GM10248 (cell line): ENCODE results near the gene CHD5.

Experiments
- CTCF ChIA-PET: fragments of 300-600 bp; sonication (Branson Sonifier 250); formaldehyde crosslinking; extraction: SDS; loops from one replicate; lab custom pipeline; 2021; ENCODE audit warnings: antibody characterized with exemption; lab: Yijun Ruan, JAX
- POLR2A ChIA-PET: fragments of 350-650 bp; sonication (Branson Sonifier 250); formaldehyde crosslinking; extraction: SDS; loops from one replicate; lab custom pipeline; 2020; ENCODE audit warnings: antibody characterized with exemption; lab: Yijun Ruan, JAX
- DNase-seq: peaks from one replicate; pipeline ENCODE4 v3.0.0; 2012; ENCODE audit errors: extremely low spot score
- TF ChIP-seq, protein P1 (sequence below): IDR thresholded peaks from 2 replicates; pipeline ENCODE4 v1.5.1; 2012; ENCODE audit warnings: mild to moderate bottlenecking, low read depth; ENCODE audit errors: extremely low read depth, missing control alignments, control extremely low read depth

Gene CHD5

DNA sequence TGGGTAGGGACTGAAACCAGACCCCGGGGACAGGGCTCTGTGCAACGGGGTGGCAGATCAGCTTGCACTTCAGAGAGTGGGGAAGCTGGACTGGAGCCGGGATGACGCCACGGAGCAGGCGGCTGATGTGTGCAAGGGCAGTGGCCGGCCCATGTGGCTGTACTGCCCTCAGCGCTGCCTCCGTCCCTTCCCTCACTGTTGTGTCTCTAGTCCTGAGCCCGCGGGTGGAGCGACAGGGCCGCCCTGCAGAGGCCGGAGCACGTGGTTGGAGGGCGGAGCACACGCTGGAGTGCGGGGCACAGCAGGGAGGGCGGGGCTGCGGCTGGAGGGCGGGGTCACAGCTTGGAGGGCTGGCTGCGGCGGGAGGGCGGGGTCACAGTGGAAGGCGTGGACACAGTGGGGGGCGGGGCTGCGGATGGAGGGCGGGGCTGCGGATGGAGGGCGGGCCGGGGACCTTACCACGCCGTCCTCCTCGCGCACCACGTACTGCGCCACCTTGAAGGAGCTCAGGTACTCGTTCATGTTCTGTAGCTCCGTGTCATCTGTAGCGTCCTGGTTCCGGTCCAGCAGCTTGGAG is 52.4 kb downstream of the CHD5 start:
- TF ChIP-seq, protein P1, sequence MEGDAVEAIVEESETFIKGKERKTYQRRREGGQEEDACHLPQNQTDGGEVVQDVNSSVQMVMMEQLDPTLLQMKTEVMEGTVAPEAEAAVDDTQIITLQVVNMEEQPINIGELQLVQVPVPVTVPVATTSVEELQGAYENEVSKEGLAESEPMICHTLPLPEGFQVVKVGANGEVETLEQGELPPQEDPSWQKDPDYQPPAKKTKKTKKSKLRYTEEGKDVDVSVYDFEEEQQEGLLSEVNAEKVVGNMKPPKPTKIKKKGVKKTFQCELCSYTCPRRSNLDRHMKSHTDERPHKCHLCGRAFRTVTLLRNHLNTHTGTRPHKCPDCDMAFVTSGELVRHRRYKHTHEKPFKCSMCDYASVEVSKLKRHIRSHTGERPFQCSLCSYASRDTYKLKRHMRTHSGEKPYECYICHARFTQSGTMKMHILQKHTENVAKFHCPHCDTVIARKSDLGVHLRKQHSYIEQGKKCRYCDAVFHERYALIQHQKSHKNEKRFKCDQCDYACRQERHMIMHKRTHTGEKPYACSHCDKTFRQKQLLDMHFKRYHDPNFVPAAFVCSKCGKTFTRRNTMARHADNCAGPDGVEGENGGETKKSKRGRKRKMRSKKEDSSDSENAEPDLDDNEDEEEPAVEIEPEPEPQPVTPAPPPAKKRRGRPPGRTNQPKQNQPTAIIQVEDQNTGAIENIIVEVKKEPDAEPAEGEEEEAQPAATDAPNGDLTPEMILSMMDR = no peak
- CTCF ChIA-PET = no interaction called here
- peak; percentile 81 for DNase-seq
- POLR2A ChIA-PET = no interaction called here

- ChIA-PET POLR2A (no interaction called here), CTCF (no interaction called here)
- TF ChIP-seq, protein P1 = no peak
- DNase-seq = no peak
Observed at GRCh38 chr1:6126521-6127067, 53.5 kb downstream of the CHD5 start.

GRCh38 chr1:6126028-6126427 is 54.1 kb downstream of the CHD5 start:
- ChIA-PET CTCF (no interaction called here), POLR2A (no interaction called here)
- DNase-seq = no peak
- TF ChIP-seq, protein P1 = no peak

GRCh38 chr1:6125366-6125765 is 54.8 kb downstream of the CHD5 start:
- CTCF ChIA-PET = no interaction called here
- TF ChIP-seq, protein P1 = no peak
- DNase-seq = no peak
- POLR2A ChIA-PET = interaction anchor here (0.5 kb wide), 1 partner anchor 14 kb away, joined by 8 read pairs; no protein-coding TSS in a partner anchor

- TF ChIP-seq, protein P1 = no peak
- POLR2A ChIA-PET = no interaction called here
- CTCF ChIA-PET = no interaction called here
- no peak for DNase-seq
Observed at GRCh38 chr1:6124746-6125365, 55.3 kb downstream of the CHD5 start.

DNA sequence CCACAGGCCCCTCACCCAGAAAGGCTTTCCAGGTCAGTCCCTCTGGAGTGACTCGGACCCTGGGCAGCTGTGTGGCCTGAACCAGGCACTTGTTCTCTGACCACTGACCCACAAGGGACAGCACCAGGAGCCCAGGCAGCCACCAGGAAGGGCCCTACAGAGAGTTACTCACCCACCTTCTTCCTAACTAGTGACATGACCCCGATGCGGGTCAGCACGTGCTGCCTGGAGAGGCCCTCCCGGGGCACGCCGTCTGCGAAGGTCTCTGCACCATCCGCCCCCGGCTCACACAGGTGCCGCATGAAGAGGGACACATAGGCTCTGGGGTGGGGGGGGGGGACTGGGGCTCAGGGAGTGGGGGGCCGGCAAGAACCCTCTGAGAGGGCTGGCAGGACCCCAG is 55.8 kb downstream of the CHD5 start:
- DNase-seq = no peak
- ChIA-PET CTCF (no interaction called here), POLR2A (no interaction called here)
- TF ChIP-seq, protein P1 = no peak
